Stimulated activated CD8-positive, alpha-beta memory T cell treated with anti-CD3 and anti-CD28 coated beads, Interleukin-15, amount 100 ng/mL, for 24 hours (primary cell): Measurements from ENCODE around the gene PDAP1.
"Not testable (repeated sequence)": the region's sequence is repeated elsewhere in the genome, so short reads cannot be mapped to it uniquely, and the experiment has no call there.

Experiments used
- DNase-seq: peaks from one replicate; pipeline ENCODE4 v3.0.0-alpha.2; 2020; ENCODE audit warnings: low read depth

PDAP1 gene, protein sequence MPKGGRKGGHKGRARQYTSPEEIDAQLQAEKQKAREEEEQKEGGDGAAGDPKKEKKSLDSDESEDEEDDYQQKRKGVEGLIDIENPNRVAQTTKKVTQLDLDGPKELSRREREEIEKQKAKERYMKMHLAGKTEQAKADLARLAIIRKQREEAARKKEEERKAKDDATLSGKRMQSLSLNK

DNA sequence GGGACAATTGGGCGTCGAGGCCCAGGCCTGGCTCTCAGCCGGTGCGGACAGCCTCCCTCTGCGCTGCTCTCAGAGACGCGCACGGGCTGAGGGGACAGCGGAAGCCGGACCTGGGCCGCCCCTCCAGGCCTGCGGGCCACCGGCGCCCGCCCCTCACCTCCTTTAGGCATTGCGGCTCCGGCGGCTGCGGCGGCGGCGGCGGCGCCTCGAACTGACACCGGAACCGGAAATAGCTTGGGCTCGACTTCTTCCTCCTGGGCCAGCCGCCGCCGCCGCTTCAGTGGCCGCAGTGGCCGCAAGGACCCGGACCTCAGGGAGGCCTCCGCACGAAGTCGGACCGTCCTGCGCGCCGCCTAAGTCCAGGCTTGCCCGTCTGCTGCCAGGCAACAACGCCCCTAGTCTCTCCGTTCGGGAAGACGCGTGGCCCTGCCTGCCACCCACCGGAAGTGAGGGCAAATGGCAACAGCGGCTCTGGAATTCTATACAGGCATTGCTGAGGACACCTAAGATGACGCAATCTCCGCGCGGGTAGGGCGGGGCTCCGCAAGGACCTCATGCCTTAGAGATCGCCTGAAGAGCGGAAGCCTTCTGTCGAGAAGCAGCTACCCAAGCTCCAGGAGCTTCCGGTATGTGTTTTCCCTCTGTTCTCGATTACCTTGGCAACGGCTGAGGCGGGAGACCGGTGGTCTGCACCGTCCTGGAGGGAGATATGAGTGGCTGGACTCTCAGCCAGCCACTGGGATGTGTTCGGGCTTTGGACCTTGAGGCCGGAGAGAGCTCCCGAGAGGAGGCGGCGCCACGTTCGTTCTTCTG lies at the start of gene PDAP1, which contains the start of gene BUD31:
Gene PDAP1 (minus strand): TSS at position 219 of the 813 bp plus-strand sequence. CDS start 49 bp downstream, at position 170.
Gene BUD31 (plus strand): TSS at position 591 of the 813 bp plus-strand sequence. CDS start 2,124 bp downstream, outside the sequence.
- DNase-seq: peak; percentile 77

DNA sequence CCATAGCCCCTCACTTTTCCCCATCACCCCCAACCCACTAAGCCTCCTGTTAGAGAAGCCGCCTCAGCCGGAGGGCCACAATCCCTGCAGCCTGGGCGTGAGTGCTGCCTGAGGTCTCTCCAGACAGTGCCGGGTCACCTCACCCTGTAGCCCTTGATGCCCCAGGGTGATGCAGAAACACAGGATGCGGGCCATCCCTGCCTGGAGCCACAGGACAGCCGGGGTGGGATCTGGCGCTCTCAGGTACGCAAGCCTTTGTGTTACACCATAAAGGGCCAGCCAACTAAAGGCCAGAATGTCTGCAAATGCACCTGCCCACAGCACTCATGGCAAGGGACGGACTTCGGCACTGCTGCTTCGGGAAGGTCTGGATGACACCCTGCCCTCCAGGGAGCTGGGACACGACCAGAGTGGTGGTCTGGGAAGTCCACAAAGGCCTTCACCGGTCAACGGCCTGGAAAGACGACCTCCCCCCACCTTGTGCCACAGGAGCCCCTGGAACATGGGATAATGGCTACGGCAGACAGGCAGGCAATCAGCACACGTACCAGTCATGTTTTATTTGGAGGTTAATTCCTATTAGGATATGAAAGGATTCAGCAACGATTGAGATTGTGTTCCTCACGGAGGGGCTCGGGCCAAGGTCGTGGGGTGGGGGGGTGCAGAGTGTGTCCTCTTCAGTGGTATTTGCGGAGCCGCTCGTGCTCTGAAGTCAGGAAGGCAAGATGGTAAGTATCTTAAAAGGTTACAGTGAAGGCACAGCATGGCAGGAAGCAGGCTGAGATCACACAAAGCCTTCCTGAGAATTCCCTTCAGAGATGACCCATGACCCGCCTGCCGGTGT lies 49.5 kb upstream of the PDAP1 start:
- no peak for DNase-seq

DNA sequence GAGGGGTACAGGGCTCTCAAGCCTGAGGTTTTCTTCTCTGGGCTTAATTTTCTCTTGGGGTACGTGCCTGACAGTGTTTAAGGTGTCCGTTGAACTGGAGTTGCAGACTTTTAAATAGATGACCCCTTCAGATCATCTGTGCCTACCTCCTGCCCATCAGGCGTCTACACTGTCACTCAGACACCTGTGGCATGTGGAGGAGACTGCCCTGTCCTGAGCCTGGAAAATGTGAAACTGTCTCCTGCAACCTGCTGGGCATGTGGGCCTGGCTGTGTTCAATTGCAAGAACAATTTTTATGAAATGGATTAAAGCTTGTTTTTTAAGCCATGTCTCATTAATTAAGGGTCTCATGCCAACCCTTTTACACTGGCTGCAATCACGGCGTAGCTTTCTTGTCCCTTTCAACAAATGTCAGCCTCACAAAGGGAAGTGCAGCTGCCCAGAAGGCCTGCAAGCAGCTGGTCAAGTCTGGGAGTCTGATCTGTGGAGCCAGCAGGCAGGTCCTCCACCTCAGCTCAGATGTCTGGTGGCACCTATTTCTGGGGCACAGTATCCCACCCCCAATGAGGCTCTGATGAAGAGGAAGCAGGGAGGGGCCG lies 48.8 kb upstream of the PDAP1 start:
- no peak for DNase-seq

DNA sequence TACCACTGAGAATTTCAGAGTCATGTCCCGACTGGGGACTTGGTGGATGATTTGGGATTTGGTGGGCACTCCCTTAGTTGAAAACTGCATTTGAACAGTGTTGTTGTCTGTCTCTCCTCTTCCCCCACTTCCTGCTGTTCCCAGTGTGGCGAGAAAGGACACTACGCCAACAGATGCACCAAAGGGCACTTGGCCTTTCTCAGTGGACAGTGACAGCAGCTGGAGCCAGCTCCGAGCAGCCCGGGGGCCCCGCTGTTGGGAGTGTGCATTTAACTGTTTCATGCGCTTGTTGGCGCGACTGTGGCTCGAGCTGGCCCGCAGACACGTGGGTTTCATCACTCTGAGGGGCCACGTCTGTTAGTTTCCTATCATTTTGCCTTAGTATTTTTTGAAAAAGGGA lies 47.9 kb upstream of the PDAP1 start:
- DNase-seq: no peak

DNA sequence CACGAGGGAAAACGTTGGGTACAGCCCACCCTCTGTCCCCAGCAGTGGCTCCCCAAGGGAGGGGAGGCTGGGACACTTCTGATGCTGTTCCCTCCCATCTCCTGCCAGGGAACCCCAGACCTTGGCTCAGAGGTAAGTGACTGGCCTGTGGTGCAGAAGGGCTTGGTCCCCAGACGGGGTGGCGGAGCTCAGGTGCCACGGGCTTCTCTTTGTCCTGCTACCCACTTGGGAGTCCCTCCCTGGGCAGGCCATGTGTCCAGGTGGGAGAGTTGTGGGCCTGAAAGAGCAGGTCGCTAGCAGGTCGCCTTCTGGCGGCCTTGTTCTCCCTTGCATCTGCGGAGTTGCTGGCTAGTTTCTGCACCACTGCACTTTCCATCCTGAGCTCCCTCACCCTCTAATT lies 47.5 kb upstream of the PDAP1 start:
- no peak for DNase-seq

DNA sequence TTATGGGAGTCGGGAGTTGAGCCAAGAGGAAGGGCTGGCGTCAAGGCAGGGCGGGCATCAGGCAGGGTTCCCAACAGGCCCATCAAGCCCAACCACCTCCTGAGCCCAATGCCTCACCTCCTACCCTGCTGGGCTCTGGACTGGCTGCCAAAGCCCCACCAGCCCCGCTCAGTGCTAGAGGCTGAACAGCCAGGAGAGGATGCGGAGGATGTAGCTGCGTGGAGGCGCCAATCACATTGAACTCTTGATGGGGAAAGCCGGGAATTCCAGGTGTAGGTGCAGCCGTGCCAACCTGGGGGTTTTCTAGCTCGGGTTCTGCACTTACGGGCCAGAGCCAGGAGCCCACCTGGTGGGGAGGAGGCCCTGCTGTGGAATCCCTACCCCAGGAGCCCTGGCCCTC lies 44.7 kb upstream of the PDAP1 start:
- no peak for DNase-seq

DNA sequence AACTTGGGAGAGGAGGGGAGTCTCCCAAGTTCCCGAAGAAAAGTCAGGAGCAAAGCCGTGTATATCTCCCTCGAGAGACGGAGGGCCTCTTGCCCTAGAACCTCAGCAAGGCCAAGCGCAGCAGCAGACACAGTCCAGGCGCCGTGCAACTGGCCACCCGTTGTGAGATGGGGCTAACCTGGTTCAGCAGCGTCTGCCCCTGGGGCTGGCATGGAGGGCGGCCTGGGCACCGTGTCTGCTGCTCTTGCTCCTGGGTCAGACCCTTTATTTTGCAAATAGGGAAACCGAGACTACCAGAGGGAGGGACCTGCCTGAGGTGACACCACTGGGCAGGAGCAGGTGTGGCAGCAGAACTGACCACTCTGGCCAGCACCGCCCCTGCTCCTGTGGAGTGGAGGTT lies 44.1 kb upstream of the PDAP1 start:
- no peak for DNase-seq

DNA sequence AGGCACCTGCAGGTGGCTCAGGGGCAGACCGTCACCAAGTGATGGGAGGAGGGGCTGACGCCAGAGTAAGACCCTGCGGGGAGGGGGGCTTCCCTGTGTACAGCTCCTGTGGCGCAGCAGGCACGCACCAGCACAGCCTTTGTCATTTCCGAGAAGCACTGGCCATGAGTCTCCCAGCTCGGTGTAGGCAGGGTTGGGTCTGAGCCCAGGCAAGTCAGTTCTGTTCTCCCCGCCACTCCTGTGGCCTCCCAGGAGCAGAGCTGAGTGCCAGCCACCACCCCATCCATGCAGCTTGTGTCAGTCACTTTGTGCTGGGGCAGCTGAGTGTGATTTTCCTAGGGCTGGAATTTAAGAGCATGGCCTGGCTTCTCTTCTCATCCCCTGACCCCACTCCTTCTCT lies 43.5 kb upstream of the PDAP1 start:
- no peak for DNase-seq

DNA sequence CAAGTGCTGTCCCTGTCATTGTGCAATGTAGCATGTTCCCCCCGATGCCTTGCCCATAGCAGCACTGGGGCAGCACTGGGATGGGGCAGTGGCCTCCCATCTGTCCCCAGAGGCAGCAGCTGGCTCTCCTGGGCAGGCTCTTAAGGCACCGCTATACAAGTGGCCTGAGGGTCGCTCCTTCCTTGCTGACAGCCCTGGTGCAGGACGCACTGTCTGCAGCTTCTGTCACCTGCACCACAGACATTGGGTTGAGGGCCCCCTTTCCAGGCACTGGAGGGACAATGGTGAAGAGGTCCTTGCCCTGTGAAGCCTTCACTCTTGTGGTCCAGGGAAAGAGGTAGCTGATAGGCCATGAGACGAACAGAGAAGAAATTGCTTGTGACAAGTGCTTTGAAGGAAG lies 40.9 kb upstream of the PDAP1 start:
- no peak for DNase-seq

DNA sequence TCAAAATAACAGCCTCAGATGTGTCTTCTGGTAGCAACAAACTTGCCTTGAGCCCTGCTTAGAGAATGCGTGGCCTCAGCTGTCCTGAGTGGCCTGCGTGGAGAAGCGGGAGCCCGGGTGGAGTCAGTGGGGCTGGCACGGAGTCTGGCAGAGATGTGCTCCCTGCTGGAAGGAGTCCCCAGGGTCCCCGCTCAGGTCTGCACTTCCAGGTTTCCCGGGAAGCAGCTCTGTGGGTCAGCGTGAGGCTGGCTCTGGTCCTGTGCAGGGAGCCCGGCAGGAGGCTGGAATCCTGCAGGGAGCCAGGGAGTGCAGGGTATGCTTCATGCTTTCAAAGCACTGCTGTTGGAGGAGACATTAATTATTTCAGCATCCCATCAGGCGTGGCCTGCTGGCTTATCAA lies 40.5 kb upstream of the PDAP1 start:
- no peak for DNase-seq

DNA sequence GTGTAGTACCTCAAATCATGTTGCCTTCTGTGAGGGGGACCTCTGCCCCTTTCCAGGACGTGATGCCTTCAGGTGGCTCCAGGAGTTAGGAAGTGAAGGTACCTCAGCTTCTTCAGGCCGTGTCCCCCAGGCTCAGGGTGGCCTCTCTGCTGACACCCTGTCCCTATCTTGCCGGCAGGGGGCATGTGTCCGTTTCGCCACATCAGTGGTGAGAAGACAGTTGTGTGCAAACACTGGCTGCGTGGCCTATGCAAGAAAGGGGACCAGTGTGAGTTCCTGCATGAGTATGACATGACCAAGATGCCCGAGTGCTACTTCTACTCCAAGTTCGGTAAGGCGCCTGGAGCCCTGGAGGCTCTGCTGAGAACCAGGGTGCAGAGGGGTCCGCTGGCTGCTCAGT lies 39.5 kb upstream of the PDAP1 start:
- DNase-seq: no peak

DNA sequence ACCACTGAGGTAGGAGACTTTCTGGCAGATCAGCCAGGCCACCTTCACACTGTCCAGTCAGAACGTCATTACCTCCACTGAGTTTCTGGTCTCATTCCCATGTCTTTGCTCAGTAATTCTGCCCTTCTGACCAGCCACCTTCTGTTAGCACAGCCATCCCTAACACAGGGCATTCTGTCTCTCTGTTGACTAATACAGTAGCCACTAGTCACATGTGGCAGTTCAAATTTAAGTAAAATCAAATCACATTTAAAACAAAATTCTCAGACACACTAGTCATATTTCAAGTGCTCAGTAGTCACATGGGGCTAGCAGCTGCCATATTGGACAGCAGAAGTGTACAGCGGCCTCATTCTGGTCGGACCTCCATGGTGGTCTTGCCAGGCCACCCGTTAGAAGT lies 37.7 kb upstream of the PDAP1 start:
- DNase-seq: no peak

DNA sequence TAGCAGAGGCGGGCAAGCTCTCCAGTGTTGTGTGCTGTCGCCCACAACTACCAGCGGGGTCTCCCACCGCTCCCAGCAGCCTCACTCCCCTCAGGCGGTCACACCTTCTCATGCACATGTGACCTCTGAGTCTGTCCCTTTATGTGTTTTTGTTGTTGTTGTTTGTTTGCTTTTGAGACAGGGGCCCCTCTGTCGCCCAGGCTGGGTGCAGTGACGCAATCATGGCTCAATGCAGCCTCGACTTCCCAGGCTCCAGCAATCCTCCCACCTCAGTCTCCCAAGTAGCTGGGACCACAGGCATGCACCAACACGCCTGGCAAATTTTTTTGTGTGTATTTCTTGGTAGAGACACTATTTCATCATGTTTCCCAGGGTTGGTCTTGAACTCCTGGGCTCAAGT lies 31.8 kb upstream of the PDAP1 start:
- no peak for DNase-seq

DNA sequence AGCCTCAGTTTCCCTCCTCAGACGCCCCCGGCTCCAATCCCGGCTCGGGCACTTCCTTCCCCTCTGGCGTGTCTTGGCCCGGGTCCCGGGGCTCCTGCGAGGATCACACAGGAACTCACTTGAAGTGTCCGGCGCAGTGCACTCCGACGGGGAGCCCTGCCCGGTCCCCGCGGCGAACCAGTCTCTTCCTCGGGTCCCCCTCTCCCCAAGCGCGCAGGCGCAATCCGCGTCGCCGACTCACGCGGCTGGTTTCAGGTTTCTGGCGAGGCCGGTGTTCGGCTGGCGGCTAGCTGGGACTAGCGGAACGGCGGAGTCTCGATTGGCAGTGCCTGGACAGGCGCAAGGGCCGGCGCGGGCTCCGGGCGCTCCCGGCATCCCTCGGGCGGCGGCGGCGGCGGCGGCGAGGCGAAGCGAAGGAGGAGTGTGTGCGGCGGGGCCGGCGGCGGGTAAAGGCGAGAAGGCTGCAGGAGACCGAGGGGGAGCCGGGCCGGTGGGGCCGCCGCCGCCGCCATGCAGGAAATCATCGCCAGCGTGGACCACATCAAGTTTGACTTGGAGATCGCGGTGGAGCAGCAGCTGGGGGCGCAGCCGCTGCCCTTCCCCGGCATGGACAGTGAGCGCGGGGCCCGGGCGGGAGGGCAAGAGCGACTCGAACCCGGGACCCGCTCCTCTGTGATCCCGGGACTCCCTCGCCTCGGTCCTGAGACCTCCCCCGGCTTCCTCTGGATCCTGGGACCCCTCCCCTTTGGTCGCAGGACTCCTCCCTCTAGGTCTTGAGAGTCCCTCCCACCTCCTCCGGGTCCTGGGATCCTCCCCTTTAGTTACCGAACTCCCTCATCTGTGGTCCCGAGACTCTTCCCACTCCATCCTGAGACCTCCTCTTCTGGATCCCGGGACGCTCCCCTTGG lies 30.4 kb upstream of the PDAP1 start, which contains the start of the genes CPSF4 and PTCD1:
Gene CPSF4 (plus strand): TSS at position 371 of the 908 bp plus-strand sequence. CDS start 140 bp downstream, at position 511.
Gene PTCD1 (minus strand): TSS at position 226 of the 908 bp plus-strand sequence. CDS start 3,556 bp downstream, outside the sequence.
- peak; percentile 83 for DNase-seq

DNA sequence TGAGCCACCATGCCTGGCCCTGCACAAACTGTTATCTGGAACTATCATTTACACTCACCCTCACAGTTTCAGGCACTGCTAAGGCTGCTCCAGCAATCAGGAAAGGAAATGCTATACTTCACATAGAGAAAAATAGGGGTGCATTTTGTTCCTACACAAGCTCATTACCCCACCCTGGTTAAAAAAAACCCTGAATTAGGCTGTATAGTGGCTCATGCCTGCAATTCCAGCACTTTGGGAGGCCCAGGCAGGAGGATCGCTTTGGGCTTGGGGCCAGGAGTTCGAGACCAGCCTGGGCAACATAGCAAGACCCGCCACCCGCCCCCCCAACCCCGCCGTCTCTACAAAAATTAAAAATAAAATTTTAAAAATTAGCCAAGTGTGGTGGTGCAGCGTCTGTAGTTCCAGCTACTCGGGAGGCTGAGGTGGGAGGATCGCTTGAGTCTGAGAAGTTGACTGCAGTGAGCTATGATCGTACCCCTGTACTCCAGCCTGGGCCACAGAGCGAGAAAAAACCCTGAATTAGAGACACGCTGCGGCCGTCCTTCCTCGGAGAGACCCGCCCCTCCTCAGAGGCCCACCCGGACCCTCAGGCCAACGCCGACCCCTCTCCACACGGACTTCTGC lies 29.7 kb upstream of the PDAP1 start:
- DNase-seq: no peak

DNA sequence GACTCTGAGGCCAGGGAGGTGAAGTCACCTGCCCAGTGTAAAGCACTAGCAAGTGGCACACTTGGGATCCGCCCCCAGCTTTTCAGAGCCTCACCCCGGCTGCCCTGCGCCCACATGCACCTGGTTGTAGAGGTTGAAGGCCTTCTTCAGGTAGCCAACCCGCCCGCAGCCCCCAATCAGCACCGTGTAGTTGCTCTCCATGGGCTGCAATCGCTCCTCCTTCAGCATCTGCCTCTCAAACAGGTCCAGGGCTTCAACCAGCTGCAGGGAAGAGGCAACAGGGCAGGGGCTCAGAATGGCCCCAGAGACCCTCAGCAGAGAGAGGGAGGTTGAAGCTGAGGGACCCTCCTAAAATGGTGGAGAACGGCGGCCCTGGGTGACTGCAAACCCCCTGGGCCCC lies 24.8 kb upstream of the PDAP1 start:
- DNase-seq: no peak

DNA sequence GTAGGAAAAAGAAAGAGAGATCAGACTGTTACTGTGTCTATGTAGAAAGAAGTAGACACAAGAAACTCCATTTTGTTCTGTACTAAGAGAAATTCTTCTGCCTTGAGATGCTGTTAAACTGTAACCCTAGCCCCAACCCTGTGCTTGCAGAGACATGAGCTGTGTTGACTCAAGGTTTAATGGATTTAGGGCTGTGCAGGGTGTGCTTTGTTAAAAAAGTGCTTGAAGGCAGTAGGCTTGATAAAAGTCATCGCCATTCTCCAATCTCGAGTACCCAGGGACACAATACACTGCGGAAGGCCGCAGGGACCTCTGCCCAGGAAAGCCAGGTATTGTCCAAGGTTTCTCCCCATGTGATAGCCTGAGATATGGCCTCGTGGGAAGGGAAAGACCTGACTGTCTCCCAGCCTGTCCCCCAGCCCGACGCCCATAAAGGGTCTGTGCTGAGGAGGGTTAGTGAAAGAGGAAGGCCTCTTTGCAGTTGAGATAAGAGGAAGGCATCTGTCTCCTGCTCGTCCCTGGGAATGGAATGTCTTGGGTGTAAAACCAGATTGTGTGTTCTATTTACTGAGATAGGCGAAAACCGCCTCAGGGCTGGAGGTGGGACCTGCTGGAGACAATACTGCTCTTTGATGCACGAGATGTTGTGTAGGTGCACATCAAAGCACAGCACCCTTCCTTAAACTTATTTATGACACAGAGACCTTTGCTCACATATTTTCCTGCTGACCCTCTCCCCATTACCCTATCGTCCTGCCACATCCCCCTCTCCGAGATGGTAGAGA lies 23.6 kb upstream of the PDAP1 start:
- DNase-seq: not testable (repeated sequence)

DNA sequence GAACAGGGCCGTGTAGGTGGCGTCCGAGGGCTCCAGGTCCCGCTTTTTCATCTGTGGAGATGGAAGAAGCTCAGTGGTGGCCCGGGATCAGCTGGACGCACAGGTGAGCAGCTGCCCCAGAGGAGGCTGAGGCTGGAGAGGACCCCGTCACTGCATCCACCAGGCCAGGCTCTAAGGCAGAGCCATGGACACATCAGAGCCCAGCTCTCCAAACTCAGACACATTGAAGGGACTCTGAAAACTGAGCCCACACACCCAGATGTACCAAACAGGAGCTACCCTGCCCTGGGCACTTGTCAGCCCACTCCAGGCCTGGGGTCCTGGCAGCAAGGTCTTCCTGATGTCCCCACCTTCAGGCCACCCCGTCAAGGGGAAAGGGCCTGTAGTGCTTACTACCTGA lies 21.4 kb upstream of the PDAP1 start:
- no peak for DNase-seq

DNA sequence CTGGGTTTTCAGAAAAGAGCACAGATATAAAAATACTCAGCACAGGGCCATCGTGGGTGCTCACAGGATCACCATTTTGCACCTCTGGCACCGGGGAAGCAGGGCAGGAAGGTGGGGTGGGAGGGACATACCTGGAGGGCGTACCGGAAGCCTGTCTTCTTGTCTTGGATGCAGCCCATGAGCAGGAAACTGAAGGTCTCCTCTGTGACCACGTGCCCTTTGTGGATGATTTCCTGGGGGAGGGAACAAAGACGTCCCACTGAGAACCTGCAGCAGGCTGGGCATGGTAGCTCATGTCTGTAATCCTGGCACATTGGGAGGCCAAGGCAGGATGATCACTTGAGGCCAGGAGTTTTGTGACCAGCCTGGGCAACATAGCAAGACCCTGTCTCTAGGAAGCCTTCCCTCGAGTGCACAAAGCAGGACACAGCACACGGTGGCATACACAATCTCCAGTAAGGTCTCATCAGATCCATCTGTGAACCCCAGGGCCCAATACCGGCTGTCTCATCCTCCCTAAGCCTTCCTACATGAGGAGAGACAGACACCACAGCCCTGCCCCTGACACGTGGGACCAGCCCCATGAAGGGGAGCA lies 20.7 kb upstream of the PDAP1 start:
- no peak for DNase-seq
